HG03196 (cell line): ENCODE measurements around the gene FNBP1.
"Not testable (repeated sequence)": the region's sequence is repeated elsewhere in the genome, so short reads cannot be mapped to it uniquely, and the experiment has no call there.

Source experiments
- ATAC-seq: cut with Tn5 transposase; IDR thresholded peaks from one replicate; pipeline ENCODE4 v1.9.1; 2021; ENCODE audit not compliant: unreplicated experiment

The FNBP1 gene

DNA sequence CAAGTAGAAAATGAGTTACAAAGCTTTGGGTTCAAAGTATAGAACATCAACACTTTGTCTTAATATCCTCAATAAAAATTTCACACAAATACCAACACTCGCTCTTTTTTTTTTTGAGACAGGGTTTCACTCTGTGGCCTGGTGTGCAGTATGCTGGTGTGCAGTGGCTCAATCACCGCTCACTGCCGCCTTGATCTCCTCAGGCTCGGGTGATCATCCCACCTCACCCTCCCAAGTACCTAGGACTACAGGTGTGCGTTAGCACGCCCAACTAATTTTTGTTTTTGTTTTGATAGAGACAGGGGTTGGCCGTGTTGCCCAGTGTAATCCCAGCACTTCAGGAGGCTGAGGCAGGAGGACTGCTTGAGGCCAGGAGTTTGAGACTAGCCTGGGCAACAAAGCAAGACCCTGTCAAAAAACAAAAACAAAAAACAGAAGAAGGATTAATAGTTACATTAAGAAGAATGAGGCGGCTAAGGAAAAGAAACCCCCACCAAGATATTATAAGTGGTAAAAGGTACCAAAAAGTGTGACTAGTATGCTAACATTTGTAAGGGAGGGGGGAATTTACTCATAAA lies 20.3 kb downstream of the FNBP1 start:
- ATAC-seq, result no peak

DNA sequence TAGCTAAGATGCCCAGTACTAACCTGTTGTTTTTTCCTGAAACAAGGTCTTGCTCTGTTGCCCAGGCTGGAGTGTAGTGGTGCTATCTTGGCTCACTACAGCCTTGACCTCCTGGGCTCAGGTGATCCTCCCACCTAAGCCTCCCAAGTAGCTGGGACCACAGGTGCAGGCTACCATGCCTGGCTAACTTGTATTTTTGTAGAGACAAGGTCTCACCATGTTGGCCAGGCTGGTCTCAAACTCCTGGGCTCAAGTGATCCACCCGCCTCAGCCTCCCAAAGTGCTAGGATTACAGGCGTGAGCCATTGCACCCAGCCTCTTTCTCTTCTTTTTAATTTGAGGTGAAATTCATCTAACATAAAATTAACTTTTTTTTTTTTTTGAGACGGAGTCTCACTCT lies 21.1 kb downstream of the FNBP1 start:
- not testable (repeated sequence) for ATAC-seq

DNA sequence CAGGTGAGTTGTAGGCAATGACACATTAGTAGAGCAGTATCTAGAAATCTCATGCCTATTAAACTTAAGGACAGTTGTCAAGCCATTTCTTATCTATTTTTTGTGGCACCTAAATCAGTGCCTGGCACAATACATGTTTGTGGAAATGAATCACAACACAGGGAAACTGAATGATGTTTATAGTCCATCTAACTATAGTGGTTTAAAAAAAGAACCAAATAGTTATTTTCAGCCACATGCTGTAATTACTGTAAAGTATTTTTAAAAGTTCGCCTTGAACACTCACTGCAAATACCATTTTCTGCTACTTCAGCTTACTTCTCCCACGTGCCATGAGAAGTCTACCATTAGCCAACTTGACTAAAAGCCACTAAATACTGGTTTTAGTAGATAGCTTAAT lies 21.9 kb downstream of the FNBP1 start:
- no peak for ATAC-seq

DNA sequence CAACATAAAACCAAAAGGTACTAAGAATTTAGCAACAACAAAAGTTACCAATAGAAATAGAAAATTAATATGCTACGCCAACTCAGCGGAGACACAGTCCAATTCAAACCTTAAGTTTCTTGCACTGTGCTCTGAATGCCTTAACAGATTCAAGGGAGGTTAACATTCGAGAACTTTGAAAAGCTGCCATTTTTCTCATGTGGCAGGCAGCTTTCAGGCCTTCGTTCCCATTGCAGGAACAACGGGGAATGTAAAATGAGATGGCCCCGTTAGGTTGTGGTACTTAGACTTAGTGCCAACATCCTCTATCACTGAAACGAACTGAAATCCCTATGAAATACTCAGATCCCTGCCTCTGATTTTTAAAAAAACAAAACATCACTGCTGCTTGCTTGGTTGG lies 22.4 kb downstream of the FNBP1 start:
- ATAC-seq, result no peak

DNA sequence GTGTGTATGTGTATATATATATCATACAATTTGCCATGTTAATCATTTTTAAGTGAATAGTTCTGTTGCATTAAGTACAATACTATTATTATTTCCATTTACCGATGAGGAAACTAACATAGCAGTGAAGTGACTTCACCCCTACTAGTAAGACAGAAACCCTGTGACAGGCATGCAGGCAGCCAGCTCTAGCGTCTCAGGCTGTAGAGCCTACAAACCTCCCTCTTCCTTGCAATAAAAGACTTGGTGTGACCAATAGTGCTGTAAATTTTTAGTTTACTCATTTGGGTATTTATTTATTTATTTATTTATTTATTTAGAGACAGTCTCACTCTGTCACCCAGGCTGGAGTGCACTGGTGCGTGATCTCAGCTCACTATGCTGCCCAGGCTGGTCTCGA lies 24.7 kb downstream of the FNBP1 start:
- no peak for ATAC-seq

DNA sequence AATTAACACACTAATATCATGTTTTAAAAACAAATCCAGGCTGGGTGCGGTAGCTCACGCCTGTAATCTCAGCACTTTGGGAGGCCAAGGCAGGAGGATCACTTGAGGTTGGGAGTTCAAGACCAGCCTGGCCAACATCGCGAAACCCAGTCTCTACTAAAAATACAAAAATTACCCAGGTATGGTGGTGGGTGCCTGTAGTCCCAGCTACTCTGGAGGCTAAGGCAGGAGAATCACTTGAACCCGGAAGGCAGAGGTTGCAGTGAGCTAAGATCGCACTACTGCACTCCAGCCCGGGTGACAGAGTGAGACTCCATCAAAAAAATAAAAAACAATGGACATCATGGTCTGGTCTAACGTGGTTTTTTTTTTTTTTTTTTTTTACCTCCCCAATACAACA lies 25.5 kb downstream of the FNBP1 start:
- ATAC-seq, result not testable (repeated sequence)

DNA sequence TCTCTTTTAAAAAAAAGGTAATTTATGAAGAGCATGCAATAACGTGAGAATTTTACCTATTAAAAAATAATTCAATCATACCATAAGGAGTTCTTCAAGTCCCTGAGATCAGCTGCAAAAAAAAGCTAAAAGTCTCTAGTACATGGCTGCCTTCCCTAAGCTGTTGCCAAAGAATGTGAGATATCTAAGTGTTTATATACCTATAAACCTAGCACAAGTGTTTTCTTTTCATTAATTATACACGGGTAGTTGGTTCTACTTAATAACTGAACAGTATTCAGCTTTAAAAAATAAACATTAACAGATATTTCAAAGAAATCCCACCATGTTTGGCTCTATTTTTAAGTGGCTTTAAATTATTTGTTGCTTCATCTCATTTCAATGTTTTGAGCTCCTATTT lies 25.9 kb downstream of the FNBP1 start:
- no peak for ATAC-seq

DNA sequence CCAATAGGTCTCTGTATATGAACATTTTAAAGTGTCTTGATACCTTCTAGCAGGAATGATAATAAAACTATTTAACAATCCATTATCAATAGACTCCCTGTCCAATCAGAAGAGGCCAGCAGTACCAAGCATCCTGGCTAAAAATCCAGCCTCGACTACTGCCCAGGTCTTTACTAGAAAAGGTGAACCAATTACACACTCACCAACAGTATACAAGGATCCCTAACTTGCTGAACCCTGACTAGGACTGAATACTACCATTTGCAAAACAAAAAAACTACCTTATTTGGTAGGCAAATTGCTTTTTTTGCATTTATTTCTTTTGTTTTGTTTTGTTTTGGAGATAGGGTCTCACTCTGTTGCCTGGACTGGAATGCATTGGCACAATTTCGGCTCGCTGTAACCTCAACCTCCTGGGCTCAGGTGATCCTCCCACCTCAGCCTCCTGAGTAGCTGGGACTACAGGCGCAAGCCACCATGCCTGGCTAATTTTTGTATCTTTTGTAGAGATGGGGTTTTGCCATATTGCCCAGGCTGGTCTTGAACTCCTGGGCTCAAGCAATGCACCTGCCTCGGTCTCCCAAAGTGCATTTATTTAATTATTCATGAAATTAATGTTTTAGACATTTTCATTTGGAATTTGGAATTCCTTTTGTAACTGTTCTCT lies 27.5 kb downstream of the FNBP1 start:
- ATAC-seq, result no peak

DNA sequence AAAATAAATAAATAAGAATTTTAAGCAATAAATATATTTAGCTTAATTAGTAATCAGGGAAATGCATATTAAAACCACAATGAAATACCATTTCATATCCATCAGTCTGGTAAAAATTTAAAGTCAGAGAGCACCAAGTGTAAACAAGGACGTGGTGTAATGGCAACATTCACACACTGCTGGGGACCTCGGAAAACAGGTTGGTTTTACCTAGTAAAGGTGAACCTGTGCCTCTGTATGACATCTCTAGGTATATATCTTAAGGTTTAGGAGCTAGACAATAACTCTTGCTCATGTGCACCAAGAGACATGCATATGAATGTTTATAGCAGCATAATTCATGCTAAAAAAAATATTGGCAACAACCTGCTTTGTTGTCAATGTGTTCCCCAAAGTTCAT lies 29.7 kb downstream of the FNBP1 start:
- no peak for ATAC-seq

DNA sequence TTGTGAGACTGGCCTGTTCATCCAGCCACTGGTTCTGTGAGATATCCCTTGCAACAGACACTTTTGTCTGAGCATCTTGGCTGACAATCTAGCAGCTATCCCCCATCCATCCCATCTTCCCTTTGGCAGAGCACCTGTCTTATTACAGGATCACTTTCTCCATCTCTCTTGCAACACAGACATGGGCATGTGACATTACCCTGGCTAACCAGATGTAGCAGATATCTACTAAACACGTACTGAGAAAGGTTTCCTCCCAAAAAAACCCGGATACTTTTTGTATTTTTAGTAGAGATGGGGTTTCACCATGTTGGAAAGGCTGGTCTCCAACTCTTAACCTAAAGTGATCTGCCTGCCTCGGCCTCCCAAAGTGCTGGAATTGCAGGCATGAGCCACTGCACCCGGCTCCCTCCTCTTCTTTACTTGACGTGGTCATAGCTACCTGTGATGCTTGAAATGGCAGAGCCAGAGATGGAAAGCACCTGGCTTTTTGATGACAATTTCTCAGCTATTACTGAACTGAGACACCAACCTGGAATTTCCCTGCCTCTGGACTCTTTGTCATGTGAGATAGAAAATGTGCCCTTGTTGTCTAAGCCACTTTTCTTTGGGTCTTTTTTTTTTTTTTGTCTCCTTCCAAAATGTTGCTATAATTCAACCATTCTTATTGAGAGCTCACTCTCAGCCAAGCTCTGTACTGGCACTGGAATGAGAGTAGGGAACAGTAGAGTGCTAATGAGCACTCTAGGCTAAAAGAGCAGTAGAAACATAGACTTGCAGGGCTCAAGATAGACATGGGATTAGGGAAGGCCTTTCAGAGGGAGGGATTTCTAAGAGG lies 32.6 kb downstream of the FNBP1 start:
- no peak for ATAC-seq

DNA sequence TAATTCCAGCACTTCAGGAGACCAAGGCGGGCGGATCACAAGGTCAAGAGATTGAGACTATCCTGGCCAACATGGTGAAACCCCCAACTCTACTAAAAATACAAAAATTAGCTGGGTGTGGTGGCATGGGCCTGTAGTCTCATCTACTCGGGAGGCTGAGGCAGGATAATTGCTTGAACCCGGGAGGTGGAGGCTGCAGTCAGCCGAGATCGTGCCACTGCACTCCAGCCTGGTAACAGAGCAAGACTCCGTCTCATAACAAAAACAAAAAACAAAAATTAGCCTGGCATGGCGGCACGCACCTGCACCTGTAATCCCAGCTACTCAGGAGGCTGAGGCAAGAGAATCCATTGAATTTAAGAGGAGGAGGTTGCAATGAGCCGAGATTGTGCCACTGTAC lies 33.4 kb downstream of the FNBP1 start:
- ATAC-seq, result not testable (repeated sequence)

DNA sequence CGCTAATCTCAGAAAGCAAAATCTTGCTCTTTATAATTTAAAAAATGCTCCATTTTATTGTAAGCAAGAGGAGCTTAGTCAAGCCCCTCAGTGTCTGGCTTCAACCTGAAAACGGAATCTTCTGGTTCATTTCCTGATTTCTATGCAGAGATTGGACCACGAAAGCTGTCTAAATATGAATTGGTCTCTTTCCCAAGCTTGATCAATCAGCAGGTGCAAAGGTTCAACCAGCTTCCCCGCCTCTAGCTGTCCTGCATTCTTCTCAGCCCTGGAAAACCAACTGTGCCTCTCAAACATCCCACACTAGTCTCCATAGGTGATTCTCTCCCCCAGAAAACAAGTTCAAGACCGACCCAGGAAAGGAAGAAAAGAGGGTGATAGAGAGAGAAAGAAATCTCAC lies 34.5 kb downstream of the FNBP1 start:
- ATAC-seq, result no peak

DNA sequence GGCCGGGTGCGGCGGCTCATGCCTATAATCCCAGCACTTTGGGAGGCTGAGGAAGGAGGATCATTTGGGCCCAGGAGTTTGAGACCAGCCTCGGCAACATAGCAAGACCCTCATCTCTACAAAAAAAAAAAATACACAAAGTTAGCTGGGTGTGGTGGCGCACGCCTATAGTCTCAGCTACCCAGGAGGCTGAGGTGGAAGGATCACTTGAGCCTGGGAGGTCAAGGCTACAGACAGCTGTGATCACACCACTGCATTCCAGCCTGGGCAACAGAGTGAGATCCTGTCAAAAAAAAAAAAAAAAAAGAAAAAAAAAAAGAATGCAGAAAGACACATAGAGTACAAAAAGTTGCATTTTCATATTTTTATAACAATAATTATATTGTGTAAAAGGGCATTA lies 36.0 kb downstream of the FNBP1 start:
- not testable (repeated sequence) for ATAC-seq

DNA sequence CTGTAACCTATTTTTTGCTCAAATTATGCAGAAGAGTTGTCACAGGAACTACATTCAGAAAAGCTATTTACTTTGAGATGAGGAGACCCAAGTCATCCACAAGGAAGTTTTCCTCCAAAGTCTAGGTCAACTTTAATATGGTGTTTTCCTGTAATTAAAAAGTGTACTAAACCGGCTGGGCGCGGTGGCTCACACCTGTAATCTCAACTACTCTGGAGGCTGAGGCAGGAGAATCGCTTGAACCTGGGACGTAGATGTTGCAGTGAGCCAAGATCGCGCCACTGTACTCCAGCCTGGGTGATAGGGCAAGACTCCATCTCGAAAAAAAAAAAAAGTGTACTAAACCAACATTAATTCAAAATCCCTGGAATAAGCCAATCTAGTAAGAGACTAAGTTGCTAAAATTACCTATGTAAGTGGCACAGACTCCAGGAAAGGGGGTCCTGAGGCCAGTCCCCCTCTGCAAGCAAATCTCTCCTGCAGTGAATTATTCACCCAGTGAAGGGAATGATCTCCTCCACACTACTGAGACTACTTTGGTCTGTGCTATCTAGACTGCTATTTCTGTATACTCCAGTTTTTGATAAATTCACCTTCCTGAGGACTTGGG lies 38.9 kb downstream of the FNBP1 start:
- no peak for ATAC-seq

DNA sequence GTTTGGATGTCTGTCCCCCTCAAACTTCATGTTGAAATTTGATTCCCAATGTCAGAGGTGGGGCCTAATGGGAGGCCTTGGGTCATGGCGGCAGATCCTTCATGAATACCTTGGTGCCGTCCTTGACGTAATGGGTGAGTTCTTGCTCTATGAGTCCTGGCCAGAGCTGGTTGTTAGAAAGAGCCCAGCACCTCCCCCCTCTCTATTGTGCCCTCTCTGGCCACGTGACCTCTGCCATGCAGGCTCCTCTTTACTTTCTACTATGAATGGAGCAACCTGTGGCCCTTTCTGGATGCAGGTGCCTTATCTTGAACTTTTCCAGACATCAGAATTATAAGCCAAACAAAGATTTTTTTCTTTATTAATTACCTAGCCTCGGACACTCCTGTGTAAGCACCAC lies 40.7 kb downstream of the FNBP1 start:
- no peak for ATAC-seq

DNA sequence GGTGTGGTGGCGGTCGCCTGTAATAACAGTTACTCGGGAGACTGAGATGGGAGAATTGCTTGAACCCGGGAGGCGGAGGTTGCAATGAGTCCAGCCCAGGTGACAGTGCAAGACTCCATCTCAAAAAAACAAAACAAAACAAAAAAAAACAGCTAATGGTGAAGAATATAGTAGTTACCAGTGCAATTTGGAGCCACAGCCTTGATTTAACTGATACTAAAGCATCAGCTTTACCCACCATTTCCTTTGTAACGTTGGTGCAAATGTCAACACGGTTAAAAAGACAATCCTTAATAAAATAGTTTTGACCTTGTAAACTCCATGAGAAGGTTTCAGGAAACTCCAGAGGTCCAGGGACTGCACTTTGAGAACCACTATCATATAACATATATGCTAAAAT lies 41.8 kb downstream of the FNBP1 start:
- no peak for ATAC-seq

DNA sequence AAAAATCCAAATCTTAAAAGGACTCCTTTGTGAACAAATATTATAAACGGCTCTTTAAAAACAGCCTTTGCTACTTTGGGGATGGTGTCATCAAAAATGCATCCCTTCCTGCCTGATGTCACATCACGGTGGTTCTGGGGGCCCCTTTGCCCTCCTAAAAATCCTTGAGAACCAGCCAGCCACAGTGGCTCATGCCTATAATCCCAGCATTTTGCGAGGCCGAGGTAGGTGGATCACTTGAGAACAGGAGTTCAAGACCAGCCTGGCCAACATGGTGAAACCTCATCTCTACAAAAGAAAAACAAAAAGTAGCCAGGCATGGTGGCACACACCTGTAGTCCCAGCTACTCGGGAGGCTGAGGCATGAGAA lies 43.9 kb downstream of the FNBP1 start:
- no peak for ATAC-seq

DNA sequence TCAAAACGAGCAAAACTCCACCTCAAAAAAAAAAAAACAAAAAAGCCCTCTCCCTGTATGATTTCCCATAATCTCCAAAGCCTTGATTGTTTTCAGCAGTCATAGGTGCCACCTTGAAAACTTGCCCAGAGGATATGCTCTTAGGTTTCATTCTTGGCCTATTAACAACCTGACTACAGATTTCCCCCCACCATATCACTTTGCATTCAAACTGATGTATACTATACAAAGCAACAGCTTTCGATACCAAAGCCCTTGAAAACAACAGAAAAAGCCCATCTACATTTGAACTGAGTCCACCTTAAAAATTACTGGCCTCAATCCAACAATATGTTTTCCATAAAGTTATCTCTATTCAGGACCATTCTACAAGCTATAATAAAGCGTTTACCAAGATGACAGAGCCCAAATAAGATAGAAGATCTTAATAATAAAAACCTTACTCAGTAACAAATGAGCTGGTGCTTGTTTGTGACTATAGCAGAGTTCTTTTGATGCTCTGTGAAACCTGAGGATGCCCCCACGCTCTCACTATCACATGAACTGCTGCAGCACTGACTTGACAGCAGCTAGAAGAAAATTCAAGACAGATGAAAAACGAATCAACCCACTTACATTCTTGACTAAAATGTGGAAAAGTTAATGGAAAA lies 44.4 kb downstream of the FNBP1 start:
- no peak for ATAC-seq

DNA sequence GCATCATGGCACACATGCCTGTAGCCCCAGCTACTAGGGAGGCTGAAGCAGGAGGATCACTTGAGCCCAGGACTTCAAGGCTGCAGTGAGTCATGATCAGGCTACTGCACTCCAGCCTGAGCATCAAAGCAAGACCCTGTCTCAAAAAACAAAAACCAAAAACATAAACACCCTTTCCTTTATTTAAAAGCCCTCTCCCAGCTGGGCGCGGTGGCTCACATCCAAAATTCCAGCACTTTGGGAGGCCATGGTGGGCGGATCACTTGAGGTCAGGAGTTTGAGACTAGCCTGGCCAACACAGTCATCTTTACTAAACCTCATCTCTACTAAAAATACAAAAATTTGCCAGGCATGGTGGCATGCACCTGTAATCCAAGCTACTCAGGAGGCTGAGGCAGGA lies 45.3 kb downstream of the FNBP1 start:
- not testable (repeated sequence) for ATAC-seq

DNA sequence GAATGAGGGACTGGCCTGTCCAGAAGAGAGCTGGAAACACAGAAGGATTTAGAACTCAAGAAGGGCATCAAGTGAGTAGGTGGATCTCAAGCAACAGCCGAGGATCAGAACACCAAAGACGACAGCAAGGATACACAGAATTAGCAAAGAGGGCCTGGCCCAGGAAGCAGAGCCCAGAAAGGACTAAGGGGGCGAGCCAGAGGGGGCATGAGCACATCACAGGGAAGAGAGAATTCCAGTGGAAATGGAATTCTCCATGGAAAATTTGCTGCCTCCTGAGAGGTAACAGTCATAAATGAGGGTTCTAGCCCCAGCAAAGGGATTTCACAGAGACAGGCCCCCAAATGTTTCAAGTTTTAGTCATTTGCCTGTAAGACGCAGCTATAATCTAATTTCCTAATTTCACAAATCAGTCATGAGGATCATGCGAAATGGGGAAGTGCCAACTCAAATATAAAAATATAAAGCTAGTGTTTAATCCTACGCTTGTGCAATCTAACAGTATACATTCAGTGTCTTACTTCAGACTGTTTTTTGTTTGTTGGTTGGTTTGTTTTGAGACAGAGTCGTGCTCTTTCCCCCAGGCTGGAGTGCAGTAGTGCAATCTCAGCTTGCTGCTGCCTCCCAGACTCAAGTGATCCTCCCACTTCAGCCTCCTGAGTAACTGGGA lies 46.7 kb downstream of the FNBP1 start:
- ATAC-seq, result no peak
